Measurements from ENCODE around the gene TVP23B. TPM values are rescaled to one million over a fixed set of nuclear protein-coding genes. Genes with fewer than 3 reads are reported as not detected.
A peak's percentile ranks its signal among the peaks of the same experiment; 100 is the strongest.

Gene TVP23B
- total RNA-seq, 2 donors from 2014 or later, result 30.0 to 30.8 TPM

GRCh38 chr17:18848501-18848900, 67.5 kb downstream of the TVP23B start:
- Mint-ChIP-seq H3K4me1 (no peaks in the 10 kb centered on the region), H3K27ac (no peak overlapping the region), H3K27me3 (no peaks in the 10 kb centered on the region), H3K36me3 (ENCODE audit: low read depth) (no peaks in the 10 kb centered on the region), H3K9me3 (no peaks in the 10 kb centered on the region), H3K4me3 (no peak overlapping the region)
- ATAC-seq (replicated peaks), result no peak

DNA sequence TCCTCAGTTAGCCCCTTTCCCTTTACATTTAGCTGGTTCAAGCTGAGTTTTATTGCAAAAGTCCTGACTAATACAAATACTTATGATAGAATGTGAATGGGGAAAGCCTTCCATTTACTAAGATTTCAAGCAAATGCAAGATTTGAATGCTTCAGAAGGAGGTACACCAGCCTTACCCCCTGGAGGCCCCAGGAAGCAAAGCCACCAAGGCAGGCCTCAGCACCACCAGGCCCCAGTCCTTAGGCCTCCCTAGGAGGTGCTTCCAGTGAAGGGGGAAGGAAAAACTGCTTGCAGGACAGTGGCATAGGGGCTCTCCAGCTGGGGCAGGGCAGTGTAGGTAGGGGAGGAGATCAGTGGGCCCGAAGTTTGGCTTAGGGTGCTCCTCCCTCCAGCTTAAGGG, 69.7 kb downstream of the TVP23B start:
- Mint-ChIP-seq H3K4me3 (no peak overlapping the region), H3K4me1 (peaks cover 5% of the 10 kb centered on the region), H3K27me3 (no peaks in the 10 kb centered on the region), H3K9me3 (no peaks in the 10 kb centered on the region), H3K36me3 (ENCODE audit: low read depth) (no peaks in the 10 kb centered on the region), H3K27ac (no peak overlapping the region)
- no peak for ATAC-seq (replicated peaks)

DNA sequence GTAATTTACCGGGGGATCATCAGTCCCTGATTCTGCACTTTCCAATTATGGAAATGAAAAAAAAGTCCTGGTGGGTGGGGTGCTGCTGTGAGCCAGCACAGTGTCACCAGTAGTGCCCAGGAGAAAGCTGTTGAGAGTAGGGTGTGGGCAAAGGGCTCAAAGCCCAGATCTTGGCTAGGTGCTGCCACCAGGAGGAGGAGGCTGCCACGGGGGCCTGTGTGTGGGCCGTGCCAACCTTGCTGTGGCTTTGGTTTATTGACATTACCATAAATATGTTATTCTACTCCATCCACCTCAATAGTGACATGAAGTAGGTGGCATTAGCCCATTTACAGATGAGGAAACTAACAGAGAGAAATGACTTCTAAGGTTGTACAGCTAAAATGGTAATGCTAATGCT, 70.2 kb downstream of the TVP23B start:
- Mint-ChIP-seq H3K9me3 (no peaks in the 10 kb centered on the region), H3K36me3 (ENCODE audit: low read depth) (no peaks in the 10 kb centered on the region), H3K4me1 (peaks cover 5% of the 10 kb centered on the region), H3K27me3 (no peaks in the 10 kb centered on the region), H3K27ac (no peak overlapping the region), H3K4me3 (no peak overlapping the region)
- ATAC-seq (replicated peaks), result no peak

GRCh38 chr17:18854956-18855355, 74.0 kb downstream of the TVP23B start:
- Mint-ChIP-seq H3K27me3 (no peaks in the 10 kb centered on the region), H3K4me3 (peak overlapping the region; percentile 92), H3K4me1 (peaks cover 5% of the 10 kb centered on the region), H3K36me3 (ENCODE audit: low read depth) (peaks cover under 1% of the 10 kb centered on the region), H3K9me3 (no peaks in the 10 kb centered on the region), H3K27ac (no peak overlapping the region)
- ATAC-seq (replicated peaks), result no peak

GRCh38 chr17:18855831-18856569, 75.0 kb downstream of the TVP23B start:
- H3K4me1 Mint-ChIP-seq, result peaks cover 12% of the 10 kb centered on the region
- no peaks in the 10 kb centered on the region for H3K9me3 Mint-ChIP-seq
- peak; percentile 89 for ATAC-seq (replicated peaks)
- peaks cover 4% of the 10 kb centered on the region for H3K36me3 Mint-ChIP-seq (ENCODE audit: low read depth)
- peak overlapping the region; percentile 92 for H3K4me3 Mint-ChIP-seq
- peak overlapping the region; percentile 79 for H3K27ac Mint-ChIP-seq
- no peaks in the 10 kb centered on the region for H3K27me3 Mint-ChIP-seq

Other genes with a start within 250 kb of the TVP23B start
- gene TBC1D28, start 136.8 kb upstream of the TVP23B start, total RNA-seq, result not detected
- gene FOXO3B, start 98.9 kb upstream of the TVP23B start, total RNA-seq, result 1 to 10 TPM; 4.4 to 7.7 TPM
- under 1 TPM in 1 of 2 donors, not detected in 1; 0.78 TPM for gene FBXW10, start 37.1 kb upstream of the TVP23B start, total RNA-seq
- 10 to 100 TPM; 34.9 to 35.2 TPM for gene PRPSAP2, start 76.9 kb downstream of the TVP23B start, total RNA-seq
- not detected for gene SLC5A10, start 171.0 kb downstream of the TVP23B start, total RNA-seq
- gene FAM83G, start 223.6 kb downstream of the TVP23B start, total RNA-seq, result 10 to 100 TPM; 15.9 to 22.6 TPM

Data from activated T-helper 17 cell treated with anti-CD3 and anti-CD28 coated beads, Interleukin-2, amount 50 U/mL, for 72 hours (primary cell).